GM12878 (cell line): ENCODE results near the gene CSMD2. TPM values are rescaled to one million over a fixed set of nuclear protein-coding genes. Genes with fewer than 3 reads are reported as not detected.

Source experiments
- ATAC-seq: fragments of 200-7000 bp; cut with Tn5 transposase; 3 replicates; pipeline ENCODE4 v1.9.1; 2020; ENCODE audit warnings: mild to moderate bottlenecking, moderate library complexity
- BruUV-seq: library from RNA; stranded (reverse); fragments of 400-500 nt; replicated peaks from 2 replicates; lab custom pipeline; 2021; lab: Mats Ljungman, UMichigan
- CTCF ChIA-PET: fragments of 300-600 bp; sonication (Branson Sonifier 250); formaldehyde crosslinking; extraction: SDS; loops from one replicate; lab custom pipeline; 2021; ENCODE audit warnings: inconsistent platforms; lab: Yijun Ruan, JAX
- POLR2A ChIA-PET: fragments of 350-600 bp; formaldehyde crosslinking; extraction: SDS; loops from one replicate; lab custom pipeline; 2021; ENCODE audit warnings: inconsistent platforms; lab: Charles Lee
- RAD21 ChIA-PET: fragments of 300-600 bp; sonication (Branson Sonifier 250); formaldehyde crosslinking; loops from one replicate; lab custom pipeline; 2023; ENCODE audit warnings: antibody characterized with exemption; ENCODE audit not compliant: unreplicated experiment; lab: Charles Lee
- SMC1A ChIA-PET: fragments of 300-600 bp; sonication (Branson Sonifier 250); formaldehyde crosslinking; loops from one replicate; lab custom pipeline; 2023; ENCODE audit not compliant: unreplicated experiment, uncharacterized antibody; lab: Charles Lee
- DNase-seq: peaks from one replicate; pipeline ENCODE4 v3.0.0-alpha.2; 2011; ENCODE audit warnings: low read depth, low spot score
- FAIRE-seq: peaks from 3 replicates; lab custom pipeline; 2011; peaks lifted over from hg19 to GRCh38; lab: Jason Lieb, UNC
- H2AFZ ChIP-seq: 2 replicates; pipeline ENCODE4 v1.6.0; 2011; ENCODE audit warnings: low read depth, low read length, control low read depth; ENCODE audit not compliant: control insufficient read depth
- H3K27ac ChIP-seq: 2 replicates; pipeline ENCODE4 v1.5.1; 2011; ENCODE audit warnings: control low read depth; ENCODE audit not compliant: control insufficient read depth, insufficient read depth
- H3K27me3 ChIP-seq, 2 experiments: replicated peaks in 1 of 2; 2 replicates each; pipeline versions ENCODE4 v1.6.0 to v1.6.1; 2011; ENCODE audit warnings: low read length in 1 of 2; ENCODE audit not compliant: control insufficient read depth in 2 of 2, insufficient read depth in 2 of 2
- H3K36me3 ChIP-seq, 2 experiments: 2 replicates each; pipeline ENCODE4 v1.5.1; 2011; ENCODE audit warnings: low read length in 1 of 2; ENCODE audit not compliant: control insufficient read depth in 2 of 2, insufficient read depth in 2 of 2
- H3K4me1 ChIP-seq: 2 replicates; pipeline ENCODE4 v1.6.1; 2011; ENCODE audit warnings: mild to moderate bottlenecking, low read length, moderate library complexity, mixed read lengths; ENCODE audit not compliant: control insufficient read depth, insufficient read depth
- H3K4me2 ChIP-seq: 2 replicates; pipeline ENCODE4 v1.6.0; 2011; ENCODE audit warnings: control low read depth; ENCODE audit not compliant: control insufficient read depth, insufficient read depth
- H3K4me3 ChIP-seq: fragments of 200-600 bp; sonication (generic); 2 replicates; pipeline ENCODE4 v1.5.1; 2016
- H3K79me2 ChIP-seq: 2 replicates; pipeline ENCODE4 v1.6.0; 2011; ENCODE audit warnings: low read length; ENCODE audit not compliant: control insufficient read depth, insufficient read depth
- H3K9ac ChIP-seq: 2 replicates; pipeline ENCODE4 v1.8.0; 2011; ENCODE audit warnings: low read length, control low read depth, mixed read lengths; ENCODE audit not compliant: control insufficient read depth, insufficient read depth
- H3K9me3 ChIP-seq: replicated peaks from 3 replicates; pipeline ENCODE4 v1.5.1; 2011; ENCODE audit warnings: mild to moderate bottlenecking, low read length; ENCODE audit not compliant: control insufficient read depth, insufficient read depth
- H4K20me1 ChIP-seq: 2 replicates; pipeline ENCODE4 v1.6.0; 2011; ENCODE audit not compliant: control insufficient read depth, insufficient read depth
- ESRRA ChIP-seq: IDR thresholded peaks from 2 replicates; pipeline ENCODE4 v1.6.1; 2012; ENCODE audit warnings: mild to moderate bottlenecking, low read length, improper control_type of control experiment
- MTA2 ChIP-seq: fragments of 450-650 bp; IDR thresholded peaks from 2 replicates; pipeline ENCODE4 v1.6.1; 2016; ENCODE audit warnings: low read depth, mild to moderate bottlenecking, moderate library complexity
- RUNX3 ChIP-seq: IDR thresholded peaks from 2 replicates; pipeline ENCODE4 v1.6.1; 2012; ENCODE audit warnings: low read length, inconsistent platforms
- TARDBP ChIP-seq: IDR thresholded peaks from 2 replicates; pipeline ENCODE4 v1.6.1; 2016; ENCODE audit warnings: borderline replicate concordance
- WGBS: methylation state at CpG from one replicate; pipeline ENCODE4 v1.1.6; 2016; ENCODE audit warnings: low lambda C conversion rate; ENCODE audit not compliant: insufficient replicate concordance, insufficient coverage; ENCODE audit errors: missing lambda C conversion rate; 5-methylcytosine and 5-hydroxymethylcytosine counted together
- in situ Hi-C: fragments of 300-500 bp; cut with MboI; formaldehyde crosslinking; loops from 9 replicates; pipeline ENCODE4 v1.14.3; 2018; ENCODE audit warnings: mixed read lengths
- intact Hi-C: fragments of 100-400 bp; cut with micrococcal nuclease; formaldehyde crosslinking; loops from one replicate; pipeline ENCODE4 v1.14.2; 2022; ENCODE audit not compliant: unreplicated experiment
- polyA plus RNA-seq, 11 experiments: library from polyadenylated mRNA; depleted of rRNA in 4 of 11; unstranded in 6 of 11; stranded (reverse) in 5 of 11; fragments of >200 nt; fragmentation: Nextera tagmentation in 4 of 11; fragmentation: Illumina TruSeq in 1 of 11; extraction: Ambion mirVana in 4 of 11; extraction: Trizol in 1 of 11; gene quantifications; 1 replicate in 1 of 11; 2 replicates in 10 of 11; pipeline versions ENCODE4 v1.2.1 to v1.2.3, GENCODE V29; 2011 to 2016; ENCODE audit warnings: inconsistent platforms in 2 of 11, missing spikeins in 2 of 11, low read depth in 1 of 11
- total RNA-seq, 4 experiments: library from RNA; depleted of rRNA in 3 of 4; stranded (reverse); fragments of >200 nt in 3 of 4; fragmentation: Illumina TruSeq in 1 of 4; extraction: Trizol in 1 of 4; gene quantifications; 2 replicates each; pipeline versions ENCODE4 v1.2.1 to v1.2.3, GENCODE V29; 2013 to 2021
- TF ChIP-seq, protein P1 (sequence below): fragments of 450-650 bp; formaldehyde crosslinking; IDR thresholded peaks from 2 replicates; pipeline ENCODE4 v1.4.0; 2020; ENCODE audit warnings: mild to moderate bottlenecking, moderate library complexity
- TF ChIP-seq, protein P2 (sequence below): fragments of 450-650 bp; IDR thresholded peaks from 2 replicates; pipeline ENCODE4 v1.6.1; 2016; ENCODE audit warnings: mild to moderate bottlenecking
- TF ChIP-seq, protein P3 (sequence below): IDR thresholded peaks from 2 replicates; pipeline ENCODE4 v1.6.1; 2012; ENCODE audit warnings: improper control_type of control experiment, low read depth, low read length; ENCODE audit not compliant: insufficient replicate concordance

Gene CSMD2
- total and polyA plus RNA-seq, 10 of the 15 experiments (the other 5 are each of a cell fraction or from before 2014, with no cell fraction given), result under 0.01 TPM; not detected in 9

DNA sequence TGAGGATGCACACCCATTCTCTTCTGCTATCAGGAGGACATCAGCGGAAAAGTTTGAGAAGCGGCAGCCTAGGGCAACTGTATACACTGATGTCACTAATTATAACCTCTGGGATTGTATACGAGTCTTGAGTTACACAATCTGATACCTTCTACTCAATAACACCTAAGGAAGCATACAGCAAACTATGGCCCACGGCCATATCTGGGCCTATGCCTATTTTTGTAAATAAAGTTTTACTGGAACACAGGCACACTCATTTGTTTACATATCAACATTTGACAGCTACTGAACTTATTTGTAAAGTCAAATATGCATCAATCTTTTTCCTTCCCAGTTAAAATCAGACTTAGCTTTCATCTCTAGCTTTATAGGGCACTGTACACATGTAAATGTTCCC, 505.4 kb downstream of the CSMD2 start:
- POLR2A ChIA-PET, result no interaction called here
- Histone ChIP-seq H3K27ac (no peak overlapping the region), H3K4me1 (no peaks in the 10 kb centered on the region), H2AFZ (no peak overlapping the region), H3K36me3 (no peaks in the 10 kb centered on the region), H4K20me1 (no peaks in the 10 kb centered on the region), H3K9ac (no peak overlapping the region), H3K4me3 (no peak overlapping the region), H3K27me3 (peaks cover 0 to 5% of the 10 kb centered on the region in 2 experiments; a peak in 2 of 4 replicates), H3K9me3 (no peaks in the 10 kb centered on the region), H3K4me2 (no peak overlapping the region), H3K79me2 (no peaks in the 10 kb centered on the region)
- intact Hi-C loops (no loop called here), in situ Hi-C loops (no loop called here)
- BruUV-seq, result no TSS peak
- 24% methylated on average over 4 of the region's 4 CpGs for WGBS
- TF ChIP-seq, protein P1, sequence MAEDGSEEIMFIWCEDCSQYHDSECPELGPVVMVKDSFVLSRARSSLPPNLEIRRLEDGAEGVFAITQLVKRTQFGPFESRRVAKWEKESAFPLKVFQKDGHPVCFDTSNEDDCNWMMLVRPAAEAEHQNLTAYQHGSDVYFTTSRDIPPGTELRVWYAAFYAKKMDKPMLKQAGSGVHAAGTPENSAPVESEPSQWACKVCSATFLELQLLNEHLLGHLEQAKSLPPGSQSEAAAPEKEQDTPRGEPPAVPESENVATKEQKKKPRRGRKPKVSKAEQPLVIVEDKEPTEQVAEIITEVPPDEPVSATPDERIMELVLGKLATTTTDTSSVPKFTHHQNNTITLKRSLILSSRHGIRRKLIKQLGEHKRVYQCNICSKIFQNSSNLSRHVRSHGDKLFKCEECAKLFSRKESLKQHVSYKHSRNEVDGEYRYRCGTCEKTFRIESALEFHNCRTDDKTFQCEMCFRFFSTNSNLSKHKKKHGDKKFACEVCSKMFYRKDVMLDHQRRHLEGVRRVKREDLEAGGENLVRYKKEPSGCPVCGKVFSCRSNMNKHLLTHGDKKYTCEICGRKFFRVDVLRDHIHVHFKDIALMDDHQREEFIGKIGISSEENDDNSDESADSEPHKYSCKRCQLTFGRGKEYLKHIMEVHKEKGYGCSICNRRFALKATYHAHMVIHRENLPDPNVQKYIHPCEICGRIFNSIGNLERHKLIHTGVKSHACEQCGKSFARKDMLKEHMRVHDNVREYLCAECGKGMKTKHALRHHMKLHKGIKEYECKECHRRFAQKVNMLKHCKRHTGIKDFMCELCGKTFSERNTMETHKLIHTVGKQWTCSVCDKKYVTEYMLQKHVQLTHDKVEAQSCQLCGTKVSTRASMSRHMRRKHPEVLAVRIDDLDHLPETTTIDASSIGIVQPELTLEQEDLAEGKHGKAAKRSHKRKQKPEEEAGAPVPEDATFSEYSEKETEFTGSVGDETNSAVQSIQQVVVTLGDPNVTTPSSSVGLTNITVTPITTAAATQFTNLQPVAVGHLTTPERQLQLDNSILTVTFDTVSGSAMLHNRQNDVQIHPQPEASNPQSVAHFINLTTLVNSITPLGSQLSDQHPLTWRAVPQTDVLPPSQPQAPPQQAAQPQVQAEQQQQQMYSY (CRISPR knock-in tag), result no peak
- no peak for TF ChIP-seq TARDBP
- TF ChIP-seq ESRRA, result no peak
- SMC1A ChIA-PET, result no interaction called here
- no peak for FAIRE-seq
- CTCF ChIA-PET, result interaction anchor here (0.9 kb wide), 1 partner anchor 27 kb away, joined by 5 read pairs; no protein-coding TSS in a partner anchor
- DNase-seq, result no peak
- RAD21 ChIA-PET, result no interaction called here
- no peak for ATAC-seq

DNA sequence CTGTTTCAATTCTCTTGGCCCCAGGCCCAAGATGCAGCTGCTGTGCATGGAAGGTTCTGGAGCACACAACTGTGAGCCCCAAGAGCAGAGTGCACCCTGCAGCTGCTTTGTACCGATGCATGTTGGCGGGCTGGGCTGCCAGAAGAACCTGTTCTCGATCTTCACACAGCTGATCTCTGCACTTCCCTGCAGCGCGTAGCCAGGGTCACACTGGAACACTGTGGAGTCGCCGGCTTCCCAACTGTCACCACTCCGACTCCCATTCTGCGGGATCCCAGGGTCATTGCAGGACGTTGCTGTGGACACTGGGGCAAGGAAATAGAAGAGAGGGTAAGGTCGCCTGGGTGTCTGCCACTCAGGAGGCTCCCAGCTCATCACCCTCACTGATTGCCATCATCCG, 507.2 kb downstream of the CSMD2 start:
- BruUV-seq, result no TSS peak
- ChIA-PET SMC1A (no interaction called here), RAD21 (no interaction called here), CTCF (interaction anchor here (1.5 kb wide), 1 partner anchor 47 kb away, joined by 4 read pairs; no protein-coding TSS in a partner anchor), POLR2A (no interaction called here)
- in situ Hi-C loops (no loop called here), intact Hi-C loops (no loop called here)
- H3K4me1 ChIP-seq, result no peaks in the 10 kb centered on the region
- no peaks in the 10 kb centered on the region for H4K20me1 ChIP-seq
- H3K9me3 ChIP-seq, result no peaks in the 10 kb centered on the region
- no peak overlapping the region for H3K9ac ChIP-seq
- H3K4me2 ChIP-seq, result no peak overlapping the region
- no peak for DNase-seq
- no peaks in the 10 kb centered on the region for H3K36me3 ChIP-seq
- FAIRE-seq, result no peak
- H3K27me3 ChIP-seq, result peaks cover 2 to 5% of the 10 kb centered on the region in 2 experiments; a peak in 2 of 4 replicates
- H2AFZ ChIP-seq, result no peak overlapping the region
- no peak overlapping the region for H3K4me3 ChIP-seq
- 54% methylated on average over 12 of the region's 12 CpGs for WGBS
- no peak overlapping the region for H3K27ac ChIP-seq
- ATAC-seq, result no peak
- no peaks in the 10 kb centered on the region for H3K79me2 ChIP-seq
- TF ChIP-seq, protein P2, sequence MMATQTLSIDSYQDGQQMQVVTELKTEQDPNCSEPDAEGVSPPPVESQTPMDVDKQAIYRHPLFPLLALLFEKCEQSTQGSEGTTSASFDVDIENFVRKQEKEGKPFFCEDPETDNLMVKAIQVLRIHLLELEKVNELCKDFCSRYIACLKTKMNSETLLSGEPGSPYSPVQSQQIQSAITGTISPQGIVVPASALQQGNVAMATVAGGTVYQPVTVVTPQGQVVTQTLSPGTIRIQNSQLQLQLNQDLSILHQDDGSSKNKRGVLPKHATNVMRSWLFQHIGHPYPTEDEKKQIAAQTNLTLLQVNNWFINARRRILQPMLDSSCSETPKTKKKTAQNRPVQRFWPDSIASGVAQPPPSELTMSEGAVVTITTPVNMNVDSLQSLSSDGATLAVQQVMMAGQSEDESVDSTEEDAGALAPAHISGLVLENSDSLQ, result no peak
- TF ChIP-seq MTA2 (no peak), RUNX3 (no peak)
- TF ChIP-seq, protein P3, sequence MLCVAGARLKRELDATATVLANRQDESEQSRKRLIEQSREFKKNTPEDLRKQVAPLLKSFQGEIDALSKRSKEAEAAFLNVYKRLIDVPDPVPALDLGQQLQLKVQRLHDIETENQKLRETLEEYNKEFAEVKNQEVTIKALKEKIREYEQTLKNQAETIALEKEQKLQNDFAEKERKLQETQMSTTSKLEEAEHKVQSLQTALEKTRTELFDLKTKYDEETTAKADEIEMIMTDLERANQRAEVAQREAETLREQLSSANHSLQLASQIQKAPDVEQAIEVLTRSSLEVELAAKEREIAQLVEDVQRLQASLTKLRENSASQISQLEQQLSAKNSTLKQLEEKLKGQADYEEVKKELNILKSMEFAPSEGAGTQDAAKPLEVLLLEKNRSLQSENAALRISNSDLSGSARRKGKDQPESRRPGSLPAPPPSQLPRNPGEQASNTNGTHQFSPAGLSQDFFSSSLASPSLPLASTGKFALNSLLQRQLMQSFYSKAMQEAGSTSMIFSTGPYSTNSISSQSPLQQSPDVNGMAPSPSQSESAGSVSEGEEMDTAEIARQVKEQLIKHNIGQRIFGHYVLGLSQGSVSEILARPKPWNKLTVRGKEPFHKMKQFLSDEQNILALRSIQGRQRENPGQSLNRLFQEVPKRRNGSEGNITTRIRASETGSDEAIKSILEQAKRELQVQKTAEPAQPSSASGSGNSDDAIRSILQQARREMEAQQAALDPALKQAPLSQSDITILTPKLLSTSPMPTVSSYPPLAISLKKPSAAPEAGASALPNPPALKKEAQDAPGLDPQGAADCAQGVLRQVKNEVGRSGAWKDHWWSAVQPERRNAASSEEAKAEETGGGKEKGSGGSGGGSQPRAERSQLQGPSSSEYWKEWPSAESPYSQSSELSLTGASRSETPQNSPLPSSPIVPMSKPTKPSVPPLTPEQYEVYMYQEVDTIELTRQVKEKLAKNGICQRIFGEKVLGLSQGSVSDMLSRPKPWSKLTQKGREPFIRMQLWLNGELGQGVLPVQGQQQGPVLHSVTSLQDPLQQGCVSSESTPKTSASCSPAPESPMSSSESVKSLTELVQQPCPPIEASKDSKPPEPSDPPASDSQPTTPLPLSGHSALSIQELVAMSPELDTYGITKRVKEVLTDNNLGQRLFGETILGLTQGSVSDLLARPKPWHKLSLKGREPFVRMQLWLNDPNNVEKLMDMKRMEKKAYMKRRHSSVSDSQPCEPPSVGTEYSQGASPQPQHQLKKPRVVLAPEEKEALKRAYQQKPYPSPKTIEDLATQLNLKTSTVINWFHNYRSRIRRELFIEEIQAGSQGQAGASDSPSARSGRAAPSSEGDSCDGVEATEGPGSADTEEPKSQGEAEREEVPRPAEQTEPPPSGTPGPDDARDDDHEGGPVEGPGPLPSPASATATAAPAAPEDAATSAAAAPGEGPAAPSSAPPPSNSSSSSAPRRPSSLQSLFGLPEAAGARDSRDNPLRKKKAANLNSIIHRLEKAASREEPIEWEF, result no peak
